Sigmoid colon (tissue), 7 donors: Measurements from ENCODE around the gene RRP1B. TPM values are rescaled to one million over a fixed set of nuclear protein-coding genes. Genes with fewer than 3 reads are reported as not detected.

Experiments
- DNase-seq: peaks from one replicate; pipeline ENCODE4 v3.0.0-alpha.2; 2019
- H3K27ac ChIP-seq, 4 donors: fragments of 200-600 bp; sonication (generic); one replicate each; pipeline ENCODE4 v1.5.1; 2016 to 2019; ENCODE audit warnings: mild to moderate bottlenecking in 1 of 4
- H3K27me3 ChIP-seq, 3 donors: fragments of 200-600 bp; sonication (generic); one replicate each; pipeline ENCODE4 v1.5.1; 2019; ENCODE audit warnings: mild to moderate bottlenecking in 1 of 3
- H3K36me3 ChIP-seq, 4 donors: fragments of 200-600 bp; sonication (generic); one replicate each; pipeline ENCODE4 v1.5.1; 2016 to 2019
- H3K4me1 ChIP-seq, 4 donors: fragments of 200-600 bp; sonication (generic); one replicate each; pipeline ENCODE4 v1.5.1; 2017 to 2019
- H3K4me3 ChIP-seq, 4 donors: fragments of 200-600 bp; sonication (generic); one replicate each; pipeline ENCODE4 v1.5.1; 2017 to 2019; ENCODE audit warnings: mild to moderate bottlenecking in 2 of 4, moderate library complexity in 1 of 4
- H3K9me3 ChIP-seq, 4 donors: fragments of 200-600 bp in 3 of 4; sonication (generic) in 3 of 4; one replicate each; pipeline versions ENCODE4 v1.5.1 to v1.6.1; 2013 to 2019
- CTCF ChIP-seq, 4 experiments: fragments of 450-650 bp in 3 of 4; fragments of 200-600 bp in 1 of 4; IDR thresholded peaks; one replicate each; pipeline ENCODE4 v1.5.1; 2016 to 2019; ENCODE audit warnings: antibody characterized with exemption in 4 of 4, mild to moderate bottlenecking in 3 of 4, moderate library complexity in 2 of 4
- EP300 ChIP-seq, 4 donors: sonication (generic); formaldehyde crosslinking; IDR thresholded peaks; one replicate each; pipeline ENCODE4 v1.6.1; 2017; ENCODE audit warnings: antibody characterized with exemption in 4 of 4
- POLR2A ChIP-seq, 2 donors: fragments of 450-650 bp; IDR thresholded peaks; one replicate each; pipeline ENCODE4 v1.6.1; 2016; ENCODE audit warnings: antibody characterized with exemption in 2 of 2, mild to moderate bottlenecking in 2 of 2, moderate library complexity in 2 of 2
- POLR2AphosphoS5 ChIP-seq, 4 donors: sonication (generic); formaldehyde crosslinking; IDR thresholded peaks; one replicate each; pipeline ENCODE4 v1.6.1; 2017; ENCODE audit warnings: antibody characterized with exemption in 4 of 4
- WGBS, 2 donors: extraction: QIAGEN DNeasy Blood & Tissue Kit; methylation state at CpG; one replicate each; pipeline ENCODE4 v1.1.7; 2013; 5-methylcytosine and 5-hydroxymethylcytosine counted together
- intact Hi-C: fragments of 100-400 bp; cut with DNase I; formaldehyde crosslinking; loops from one replicate; pipeline ENCODE4 v1.15.1; 2023
- polyA plus RNA-seq, 3 donors: library from polyadenylated mRNA; stranded (reverse); fragments of 200-250 nt; gene quantifications; one replicate each; pipeline ENCODE4 v1.2.3, GENCODE V29; 2013
- total RNA-seq, 4 donors: library from RNA; depleted of rRNA; stranded (reverse); fragments of >200 nt; gene quantifications; one replicate each; pipeline ENCODE4 v1.1.0, GENCODE V29; 2016
- donor health status: healthy with polysubstance abuse.
- donor health status: Bipolar disorder and iron deficiency.
- donor health status: healthy.

The RRP1B gene
- total and polyA plus RNA-seq, 7 donors: 3.5 to 20.5 (median 15.2) TPM

DNA sequence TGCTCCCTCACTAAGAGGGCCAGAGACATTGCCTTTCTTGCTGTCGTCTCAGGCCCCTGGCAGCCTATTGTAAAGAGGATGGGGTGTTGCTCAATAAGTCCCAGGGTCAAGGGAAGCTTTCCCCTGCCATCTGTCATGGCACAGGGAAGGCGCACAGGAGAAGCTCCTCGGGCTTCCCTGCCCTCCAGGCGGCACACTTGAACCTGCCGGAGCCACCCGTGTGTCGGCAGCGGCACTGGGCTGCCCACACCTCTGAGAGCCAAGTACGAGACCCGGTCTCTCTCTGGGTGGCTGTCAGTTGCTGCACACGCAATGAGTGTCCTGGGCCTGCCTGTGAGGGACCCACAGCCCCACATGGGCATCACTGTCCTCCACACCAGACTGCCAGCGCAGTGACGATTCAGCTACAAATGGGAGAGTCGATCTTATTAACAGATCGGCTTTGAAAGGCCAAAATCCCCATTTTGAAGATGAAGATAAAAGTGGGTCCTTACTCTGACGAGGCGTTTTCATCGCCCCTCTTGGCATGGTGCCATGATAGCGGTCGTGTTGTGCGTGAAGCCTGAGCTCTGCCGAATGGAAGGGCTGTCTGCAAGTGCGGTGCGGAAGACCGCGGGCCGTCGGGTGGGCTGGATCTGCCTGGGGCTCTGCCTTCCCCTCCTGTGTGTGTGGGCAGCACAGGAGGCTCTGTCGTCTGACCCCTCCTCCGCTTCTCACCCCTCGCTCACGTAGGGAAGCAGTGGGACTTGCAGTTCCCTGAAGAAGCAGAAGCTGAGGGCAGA is 30.4 kb downstream of the RRP1B start:
- H3K36me3 ChIP-seq: peaks cover 28 to 100% (median 73%) of the 10 kb centered on the region in 4 donors
- 95% methylated on average over 32 of the region's 32 CpGs for WGBS, 2 donors

DNA sequence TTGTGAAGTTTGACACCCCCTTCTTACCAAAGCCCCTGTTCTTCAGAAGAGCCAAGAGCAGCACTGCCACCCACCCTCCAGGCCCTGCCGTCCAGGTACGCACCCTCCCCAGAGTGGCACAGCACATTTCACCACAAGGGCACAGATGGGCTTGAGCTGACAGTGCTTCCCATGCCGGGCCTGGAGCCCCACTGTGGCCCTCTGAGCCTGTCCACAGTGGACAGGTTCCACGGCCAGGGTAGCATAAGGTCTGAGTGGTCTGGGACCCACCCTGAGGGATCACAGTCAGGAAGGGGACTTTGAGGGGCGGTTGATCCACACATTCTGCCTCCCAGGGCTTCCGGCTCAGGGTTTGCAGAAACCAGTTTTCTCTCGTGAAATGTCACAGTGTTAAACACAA is 31.0 kb downstream of the RRP1B start:
- Histone ChIP-seq H3K4me1 (no peaks in the 10 kb centered on the region), H3K4me3 (no peak overlapping the region), H3K27ac (no peak overlapping the region), H3K36me3 (peaks cover 22 to 100% (median 68%) of the 10 kb centered on the region in 4 donors), H3K27me3 (no peaks in the 10 kb centered on the region), H3K9me3 (no peaks in the 10 kb centered on the region)
- no peak for DNase-seq
- intact Hi-C loops: no loop called here
- 96 to 97% methylated on average over 7 of the region's 7 CpGs for WGBS, 2 donors
- TF ChIP-seq CTCF (IDR thresholded peaks at IDR 0.05) (no peak), POLR2AphosphoS5 (IDR thresholded peaks at IDR 0.05) (no peak), POLR2A (IDR thresholded peaks at IDR 0.05) (no peak), EP300 (IDR thresholded peaks at IDR 0.05) (no peak)

More for the DNA sequence above, 30.4 kb downstream of the RRP1B start:
- no peak for DNase-seq
- intact Hi-C loops: no loop called here
- TF ChIP-seq EP300 (IDR thresholded peaks at IDR 0.05): no peak
- no peak for TF ChIP-seq POLR2A (IDR thresholded peaks at IDR 0.05)
- no peak for TF ChIP-seq CTCF (IDR thresholded peaks at IDR 0.05)
- no peak for TF ChIP-seq POLR2AphosphoS5 (IDR thresholded peaks at IDR 0.05)
- H3K9me3 ChIP-seq: no peaks in the 10 kb centered on the region
- H3K27ac ChIP-seq: no peak overlapping the region
- no peaks in the 10 kb centered on the region for H3K4me1 ChIP-seq
- no peak overlapping the region for H3K4me3 ChIP-seq
- H3K27me3 ChIP-seq: no peaks in the 10 kb centered on the region

- intact Hi-C loops: no loop called here
- WGBS, 2 donors: 96 to 97% methylated on average over 25 of the region's 25 CpGs
- H3K36me3 ChIP-seq: peaks cover 21 to 100% (median 59%) of the 10 kb centered on the region in 4 donors
These were observed 31.9 kb downstream of the RRP1B start for GRCh38 chr21:43691086-43691795.

DNA sequence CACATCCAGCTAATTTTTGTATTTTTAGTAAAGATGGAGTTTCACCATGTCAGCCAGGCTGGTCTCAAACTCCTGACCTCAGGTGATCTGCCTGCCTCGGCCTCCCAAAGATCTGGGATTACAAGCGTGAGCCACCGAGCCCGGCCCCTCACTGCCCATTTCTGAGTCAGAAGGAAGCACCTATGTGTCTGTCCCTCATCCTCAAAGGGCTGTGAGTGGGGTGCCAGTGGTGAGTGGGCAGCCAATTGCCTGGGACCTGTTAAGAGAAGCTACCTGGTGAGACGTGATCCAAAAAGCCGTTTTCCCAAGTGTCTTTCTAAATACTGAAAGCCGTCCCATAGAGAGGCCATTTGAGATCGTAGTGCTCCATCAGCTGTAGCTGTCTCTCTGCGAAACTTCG is 32.4 kb downstream of the RRP1B start:
- 93 to 97% methylated on average over 10 of the region's 10 CpGs for WGBS, 2 donors
- no peak overlapping the region for H3K4me3 ChIP-seq
- intact Hi-C loops: no loop called here
- H3K4me1 ChIP-seq: no peaks in the 10 kb centered on the region
- no peak for TF ChIP-seq CTCF (IDR thresholded peaks at IDR 0.05)
- TF ChIP-seq POLR2A (IDR thresholded peaks at IDR 0.05): no peak
- TF ChIP-seq POLR2AphosphoS5 (IDR thresholded peaks at IDR 0.05): no peak
- no peak overlapping the region for H3K27ac ChIP-seq
- H3K36me3 ChIP-seq: peaks cover 19 to 100% (median 54%) of the 10 kb centered on the region in 4 donors
- DNase-seq: no peak
- H3K27me3 ChIP-seq: no peaks in the 10 kb centered on the region
- no peaks in the 10 kb centered on the region for H3K9me3 ChIP-seq

More at GRCh38 chr21:43691086-43691795, 31.9 kb downstream of the RRP1B start:
- H3K4me3 ChIP-seq: no peak overlapping the region
- no peaks in the 10 kb centered on the region for H3K27me3 ChIP-seq
- H3K9me3 ChIP-seq: no peaks in the 10 kb centered on the region
- TF ChIP-seq EP300 (IDR thresholded peaks at IDR 0.05) (no peak), POLR2A (IDR thresholded peaks at IDR 0.05) (no peak), POLR2AphosphoS5 (IDR thresholded peaks at IDR 0.05) (no peak), CTCF (IDR thresholded peaks at IDR 0.05) (no peak)
- no peak for DNase-seq
- no peak overlapping the region for H3K27ac ChIP-seq
- H3K4me1 ChIP-seq: no peaks in the 10 kb centered on the region
